Epidermal melanocyte (primary cell): Measurements from ENCODE around the gene LCTL.
"Not testable (repeated sequence)": the region's sequence is repeated elsewhere in the genome, so short reads cannot be mapped to it uniquely, and the experiment has no call there.

ENCODE experiments used
- DNase-seq: peaks from one replicate; pipeline ENCODE4 v3.0.0; 2011; ENCODE audit warnings: low spot score; ENCODE audit not compliant: insufficient read length

The LCTL gene

DNA sequence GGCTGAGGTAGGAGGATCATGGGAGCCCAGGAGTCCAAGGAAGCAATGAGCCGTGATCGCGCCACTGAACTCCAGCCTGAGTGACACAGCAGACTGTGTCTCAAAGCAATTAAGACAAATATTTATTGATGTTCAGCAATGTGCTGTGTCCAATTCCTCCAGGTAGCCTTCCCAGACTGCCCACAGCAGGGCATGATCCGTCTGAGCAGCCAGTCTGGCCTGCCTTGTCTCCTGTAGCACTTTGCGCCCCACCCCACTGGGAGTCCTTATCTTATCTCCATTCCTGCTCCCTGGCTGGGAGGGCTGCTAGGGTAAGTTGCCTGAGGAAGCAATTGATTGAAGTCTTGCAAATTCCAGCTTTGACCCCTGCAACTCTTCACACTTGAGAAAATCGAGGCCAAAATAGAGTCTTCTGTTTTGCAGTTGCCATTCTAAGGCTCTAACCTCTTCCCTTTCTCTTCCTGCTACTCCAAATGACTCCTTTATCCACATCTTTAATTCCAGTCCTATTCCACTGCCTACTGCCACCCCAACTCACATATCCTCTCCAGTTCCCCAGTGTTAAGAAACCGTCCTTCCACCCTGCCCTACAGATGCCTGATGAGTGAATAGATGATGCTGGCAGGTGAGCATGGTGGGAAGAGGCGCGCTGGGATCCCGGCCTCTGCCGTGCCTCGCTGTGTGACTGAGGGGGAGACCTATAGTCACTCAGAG, 26.9 kb upstream of the LCTL start:
- no peak for DNase-seq

DNA sequence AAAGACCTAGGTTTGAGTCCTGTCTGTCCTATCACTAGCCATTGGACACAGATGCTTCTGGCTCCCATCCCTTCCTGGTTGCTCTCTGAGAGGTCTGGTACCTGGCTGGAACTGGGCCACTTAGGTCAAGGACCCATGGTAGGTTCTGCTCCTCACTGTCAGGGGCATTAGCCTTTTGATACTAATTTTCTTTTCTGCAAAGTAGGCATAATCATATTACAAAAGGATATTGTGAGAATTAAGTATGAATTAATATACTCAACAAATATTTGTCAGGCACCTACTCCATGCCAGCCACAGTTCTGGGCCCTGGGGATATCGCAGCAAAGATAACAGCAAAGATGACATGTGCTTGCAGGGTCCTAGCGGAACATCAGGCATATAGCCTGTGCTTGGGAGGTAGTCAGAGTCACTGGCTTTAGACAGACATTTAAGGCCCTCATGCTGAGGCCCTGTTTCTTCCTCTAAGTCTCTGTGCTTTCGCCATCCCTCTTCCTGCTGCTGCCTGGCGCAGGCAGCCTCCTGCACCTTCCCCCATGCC, 25.6 kb upstream of the LCTL start:
- DNase-seq = no peak

DNA sequence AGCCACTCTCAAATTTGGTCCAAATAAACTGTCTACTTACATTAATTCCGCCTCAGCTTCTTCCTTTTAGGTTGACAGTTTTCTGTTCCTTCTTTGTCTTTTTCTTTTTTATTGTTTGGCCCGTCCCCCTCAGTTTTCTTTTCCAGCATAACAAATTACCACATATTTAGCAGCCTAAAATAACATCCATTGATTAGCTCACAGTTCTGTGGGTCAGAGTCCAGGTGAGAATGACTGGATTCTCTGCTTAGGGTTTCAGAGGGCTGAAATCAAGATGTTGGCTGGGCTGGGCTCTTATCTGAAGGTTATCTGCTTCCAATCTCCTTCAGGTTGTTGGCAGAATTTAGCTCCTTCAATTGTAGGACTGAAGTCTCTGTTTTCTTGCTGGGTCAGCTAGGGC, 24.6 kb upstream of the LCTL start:
- DNase-seq = no peak

DNA sequence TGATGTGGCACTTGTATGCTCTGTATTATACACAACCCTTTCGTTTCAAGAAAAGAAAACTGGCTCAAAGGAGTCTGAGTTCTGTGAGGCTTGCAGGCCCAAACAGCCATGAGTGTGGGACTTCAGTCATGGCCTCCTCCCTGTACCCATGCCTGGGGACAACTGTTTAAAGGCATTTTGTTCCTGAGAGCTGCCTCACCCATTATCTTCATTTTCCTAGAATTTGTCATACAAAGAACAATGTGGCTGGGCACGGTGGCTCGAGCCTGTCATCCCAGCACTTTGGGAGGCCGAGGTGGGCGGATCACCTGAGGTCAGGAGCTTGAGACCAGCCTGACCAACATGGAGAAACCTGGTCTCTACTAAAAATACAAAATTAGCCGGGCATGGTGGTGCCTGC, 23.6 kb upstream of the LCTL start:
- DNase-seq = not testable (repeated sequence)

DNA sequence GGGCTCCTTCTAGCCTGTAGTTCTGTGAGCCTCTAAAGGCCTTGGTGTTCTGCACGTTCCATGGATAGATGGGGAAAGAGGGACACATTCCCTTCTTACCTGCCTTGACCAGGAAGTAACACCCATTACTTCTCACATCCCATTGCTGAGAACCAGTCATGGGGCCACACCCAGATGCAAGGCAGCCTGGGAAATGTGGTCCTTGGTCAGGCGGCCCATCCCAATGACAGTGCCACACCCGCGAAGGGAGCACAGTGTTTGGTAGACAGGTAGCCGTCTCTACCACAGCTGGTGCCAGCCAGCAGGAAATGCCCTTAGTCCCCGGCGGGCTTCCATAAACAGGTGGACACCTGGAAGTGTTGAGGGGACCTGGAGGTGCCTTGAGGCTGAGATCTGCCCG, 23.2 kb upstream of the LCTL start:
- no peak for DNase-seq

DNA sequence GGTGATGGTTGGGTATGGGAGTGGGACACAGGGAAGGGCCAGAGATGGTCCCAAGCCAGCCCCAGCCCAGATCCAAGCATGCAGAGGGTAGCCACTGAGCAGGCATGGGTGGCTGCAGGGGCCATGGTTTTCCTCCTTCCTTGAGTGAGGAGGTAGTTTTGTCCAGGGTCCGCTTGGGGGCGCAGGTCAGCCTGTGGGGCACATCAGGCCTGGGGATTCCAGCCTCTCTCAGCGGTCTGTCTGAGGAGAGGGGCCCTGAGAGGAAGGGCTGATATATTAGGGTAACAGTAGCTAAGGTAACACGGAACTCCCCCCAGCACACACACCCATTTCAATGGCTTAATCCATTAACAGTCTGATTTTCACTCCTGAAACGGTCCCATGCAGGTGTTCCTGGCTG, 22.7 kb upstream of the LCTL start:
- no peak for DNase-seq

DNA sequence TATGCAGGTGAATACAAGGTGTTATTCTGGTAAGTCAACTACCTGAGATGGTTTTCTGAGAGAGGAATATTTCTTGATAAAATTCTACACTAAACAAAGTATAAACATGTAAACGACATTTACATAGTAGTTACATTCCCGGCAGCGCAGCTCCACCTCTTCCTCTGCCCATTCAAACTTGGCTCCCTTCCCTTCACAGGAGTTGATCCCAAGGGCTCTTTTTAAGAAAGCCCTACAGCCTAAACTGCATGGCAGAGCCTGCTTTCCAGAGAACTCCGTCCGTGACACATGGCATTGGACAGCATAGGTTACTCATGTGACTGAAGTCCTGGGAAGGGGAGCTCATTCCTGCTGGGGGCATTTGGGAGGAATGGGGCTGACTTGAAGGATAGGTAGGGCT, 22.0 kb upstream of the LCTL start:
- no peak for DNase-seq

DNA sequence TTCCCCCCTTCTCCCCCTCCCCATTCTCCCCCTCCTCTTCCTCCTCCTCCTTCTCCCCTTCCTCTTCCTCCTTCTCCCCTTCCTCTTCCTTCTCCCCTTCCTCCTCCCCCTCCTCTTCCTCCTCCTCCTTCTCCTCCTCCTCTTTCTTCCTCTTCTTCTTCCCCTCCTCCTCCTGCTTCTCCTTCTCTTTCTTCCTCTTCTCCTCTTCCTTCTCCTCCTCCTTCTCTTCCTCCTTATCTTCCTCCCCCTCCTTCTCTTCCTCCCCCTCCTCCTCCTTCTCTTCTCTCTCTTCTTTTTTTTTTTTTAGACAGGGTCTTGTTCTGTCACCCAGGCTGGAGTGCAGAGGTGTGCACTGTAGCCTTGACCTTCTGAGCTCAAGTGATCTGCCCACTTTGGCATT, 21.2 kb upstream of the LCTL start:
- no peak for DNase-seq

DNA sequence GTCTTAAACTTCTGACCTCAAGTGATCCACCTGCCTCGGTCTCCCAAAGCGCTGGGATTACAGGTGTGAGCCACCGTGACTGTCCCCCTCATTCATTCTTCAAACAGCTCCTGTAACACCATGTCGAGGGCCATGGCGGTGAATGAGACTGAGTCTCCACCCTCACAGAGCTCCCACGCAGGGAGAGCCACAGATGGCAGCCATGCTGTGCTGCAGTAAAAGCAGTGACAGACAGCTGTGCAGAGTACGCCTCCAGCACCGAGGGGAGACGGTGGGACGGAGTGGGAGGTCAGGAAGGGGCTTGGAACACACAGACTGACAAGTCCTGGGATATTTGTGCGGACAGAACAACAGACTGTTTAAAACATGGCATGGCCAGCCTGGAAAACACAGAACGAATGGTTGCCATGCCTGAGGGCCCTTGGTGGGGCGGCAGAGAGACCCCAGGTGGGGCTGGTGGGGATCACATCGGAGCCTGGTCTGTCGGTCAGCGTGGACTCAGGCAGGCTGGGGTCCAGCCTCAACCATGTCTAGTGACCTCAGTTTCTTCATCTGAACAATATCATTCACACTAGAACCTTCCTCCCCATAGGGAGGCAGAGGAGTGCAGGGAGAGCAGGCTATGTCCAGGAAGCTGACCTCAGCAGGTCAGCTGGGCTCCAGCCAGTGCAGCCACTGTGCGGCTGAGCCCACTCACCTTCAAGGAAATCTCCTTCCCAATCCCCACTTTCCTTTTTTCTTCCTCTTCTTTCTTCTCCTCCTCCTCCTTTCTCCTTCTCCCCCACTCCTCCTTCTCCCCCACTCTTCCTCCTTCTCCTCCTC, 20.6 kb upstream of the LCTL start:
- DNase-seq = no peak

DNA sequence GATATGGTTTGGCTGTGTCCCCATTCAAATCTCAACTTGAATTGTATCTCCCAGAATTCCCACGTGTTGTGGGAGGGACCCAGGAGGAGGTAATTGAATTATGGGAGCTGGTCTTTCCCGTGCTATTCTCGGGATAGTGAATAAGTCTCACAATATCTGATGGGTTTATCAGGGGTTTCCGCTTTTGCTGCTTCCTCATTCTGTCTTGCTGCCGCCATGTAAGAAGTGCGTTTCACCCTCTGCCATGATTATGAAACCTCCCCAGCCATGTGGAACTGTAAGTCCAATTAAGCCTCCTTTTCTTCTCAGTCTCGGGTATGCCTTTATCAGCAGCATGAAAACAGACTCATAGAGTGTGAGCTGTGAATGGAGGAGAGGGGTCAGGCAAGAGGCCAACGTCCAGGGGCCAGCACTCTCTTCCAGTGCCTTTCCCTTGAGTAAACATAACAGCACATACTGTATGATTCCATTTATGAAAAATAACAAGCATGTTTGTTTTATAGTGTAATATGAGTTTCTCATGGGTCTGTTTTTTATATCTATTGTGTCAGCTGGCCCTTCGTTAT, 16.3 kb upstream of the LCTL start:
- DNase-seq = no peak

DNA sequence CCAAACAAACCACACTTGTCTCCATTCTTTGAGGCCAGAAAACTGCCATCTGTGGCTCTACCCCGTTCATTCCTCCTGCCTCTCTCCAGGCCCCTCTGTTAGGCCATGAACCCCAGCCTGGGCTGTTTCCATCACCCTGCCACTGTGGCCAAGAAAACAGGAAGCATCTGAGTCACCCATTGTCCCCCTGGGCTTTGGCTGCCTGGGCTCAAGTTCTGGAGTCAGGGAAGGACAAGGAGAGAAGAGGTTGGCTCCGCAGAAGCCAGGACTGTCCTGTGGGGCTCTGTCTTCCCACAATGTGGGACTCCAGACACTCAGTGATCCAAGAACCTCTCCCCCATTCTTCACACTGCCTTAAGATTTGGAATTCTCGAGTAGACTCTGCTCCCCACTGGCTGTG, 14.8 kb upstream of the LCTL start:
- no peak for DNase-seq

DNA sequence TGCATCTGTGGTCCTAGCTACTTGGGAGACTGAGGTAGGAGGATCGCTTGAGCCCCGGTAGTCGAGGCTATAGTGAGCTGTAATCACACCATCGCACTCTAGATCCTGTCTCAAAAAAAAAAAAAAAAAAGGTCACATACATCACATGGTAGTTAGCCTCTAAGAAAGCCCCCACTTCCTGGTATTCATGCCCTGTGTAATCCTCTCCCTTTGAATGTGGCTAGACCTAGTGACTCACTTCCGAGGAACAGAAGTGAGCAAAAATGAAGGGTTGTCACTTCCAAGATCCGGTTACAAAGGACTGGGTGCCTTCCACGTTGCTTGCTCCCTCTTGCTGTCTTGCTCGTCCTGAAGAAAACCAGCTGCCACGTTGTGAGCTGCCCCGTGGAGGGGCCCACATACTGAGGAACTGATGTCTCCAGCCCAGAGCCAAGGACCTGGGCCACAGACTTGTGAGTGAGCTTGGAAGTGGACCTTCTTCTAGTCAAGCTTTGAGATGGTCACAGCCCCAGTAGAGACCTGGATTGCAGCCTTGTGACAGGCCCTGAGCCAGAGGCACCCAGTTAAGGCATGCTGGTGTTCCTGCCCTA, 12.6 kb upstream of the LCTL start:
- no peak for DNase-seq

DNA sequence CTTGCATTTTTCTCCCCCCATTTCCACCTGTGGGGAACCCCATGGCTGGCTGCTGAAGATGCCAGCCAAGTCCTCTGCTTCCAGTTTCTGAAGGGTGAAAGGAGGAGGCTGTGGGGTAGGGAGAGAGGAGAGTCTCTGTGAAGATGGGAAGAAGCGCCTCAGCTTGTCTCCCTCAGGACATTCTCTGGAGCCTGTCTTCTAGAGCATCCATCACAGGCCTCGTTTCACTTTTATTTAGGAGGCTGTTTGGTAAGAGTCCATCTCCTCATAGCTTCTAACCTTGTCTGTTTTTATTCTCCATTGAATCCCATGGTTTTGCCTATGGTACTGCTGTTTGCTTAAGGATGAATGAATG, 8.8 kb upstream of the LCTL start:
- DNase-seq = no peak

DNA sequence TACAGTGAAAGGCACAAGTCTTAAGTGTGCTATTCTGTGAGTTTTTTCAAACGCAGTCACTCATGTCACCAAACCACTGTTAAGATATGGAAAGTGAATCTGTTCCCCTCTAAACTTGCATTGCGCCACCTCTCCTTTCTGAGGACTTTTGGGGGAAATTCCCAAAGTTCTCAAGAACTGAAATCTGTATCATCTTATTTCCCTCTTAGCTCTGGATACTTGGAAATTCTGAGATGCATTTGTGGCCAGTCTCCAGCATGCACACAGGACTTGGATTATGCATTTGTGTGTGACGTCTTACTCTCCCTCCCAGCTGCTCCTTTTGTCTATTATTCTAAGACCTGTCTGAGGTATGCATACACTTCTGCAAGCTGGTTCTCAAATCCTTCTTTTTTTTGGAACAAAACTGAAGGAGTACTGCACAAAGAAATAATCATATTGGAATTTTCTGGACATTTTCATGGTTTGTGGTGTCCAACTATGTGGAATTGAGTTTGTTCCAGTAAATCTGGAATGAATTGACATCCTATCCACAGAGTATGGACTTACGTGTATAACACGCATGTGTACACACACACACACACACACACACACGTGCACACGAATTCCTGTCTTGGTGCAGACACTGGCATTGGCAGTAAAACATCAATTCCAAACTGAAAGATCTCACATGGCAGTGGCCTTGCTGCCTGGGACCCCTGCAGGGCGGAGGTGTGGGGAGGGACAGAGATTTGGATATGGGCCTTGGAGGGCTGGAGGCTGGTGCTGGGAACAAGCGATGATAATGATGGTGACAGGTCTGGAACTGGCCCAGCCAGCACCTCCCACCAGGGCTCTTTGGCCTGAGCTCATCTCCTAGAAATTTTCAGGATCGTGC, 8.2 kb upstream of the LCTL start:
- DNase-seq = no peak

DNA sequence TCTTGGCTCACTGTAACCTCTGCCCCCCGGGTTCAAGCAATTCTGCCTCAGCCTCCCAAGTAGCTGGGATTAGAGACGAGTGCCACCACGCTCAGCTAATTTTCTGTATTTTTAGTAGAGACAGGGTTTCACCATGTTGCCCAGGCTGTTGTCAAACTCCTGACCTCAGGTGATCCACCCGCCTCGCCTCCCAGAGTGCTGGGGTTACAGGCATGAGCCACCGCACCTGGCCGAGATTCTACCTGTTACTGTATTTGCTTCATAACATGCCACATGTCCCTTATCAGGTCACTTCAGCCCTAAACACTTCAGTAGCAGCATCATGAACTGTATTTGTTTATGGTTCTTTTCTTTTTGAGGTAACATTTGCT, 7.5 kb upstream of the LCTL start:
- no peak for DNase-seq

DNA sequence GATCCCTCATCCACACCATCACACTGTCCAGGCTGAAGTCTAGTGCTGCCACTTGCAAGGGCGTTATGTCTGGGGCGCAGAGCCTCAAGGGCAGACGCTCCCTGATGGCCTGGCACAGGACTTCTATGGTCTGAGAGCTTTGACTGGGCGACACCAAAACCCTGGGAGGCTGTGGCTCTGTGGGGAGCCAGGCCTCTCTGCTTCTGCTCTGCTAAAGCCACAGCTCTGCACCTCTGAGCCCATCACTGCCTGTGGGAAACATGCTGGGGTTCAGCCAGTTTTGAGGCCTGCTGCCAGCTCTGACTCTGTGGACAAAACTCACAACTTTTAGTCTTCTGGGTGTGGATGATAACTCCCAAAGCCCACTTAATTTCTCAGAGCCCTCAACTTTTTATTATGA, 6.3 kb upstream of the LCTL start:
- no peak for DNase-seq

DNA sequence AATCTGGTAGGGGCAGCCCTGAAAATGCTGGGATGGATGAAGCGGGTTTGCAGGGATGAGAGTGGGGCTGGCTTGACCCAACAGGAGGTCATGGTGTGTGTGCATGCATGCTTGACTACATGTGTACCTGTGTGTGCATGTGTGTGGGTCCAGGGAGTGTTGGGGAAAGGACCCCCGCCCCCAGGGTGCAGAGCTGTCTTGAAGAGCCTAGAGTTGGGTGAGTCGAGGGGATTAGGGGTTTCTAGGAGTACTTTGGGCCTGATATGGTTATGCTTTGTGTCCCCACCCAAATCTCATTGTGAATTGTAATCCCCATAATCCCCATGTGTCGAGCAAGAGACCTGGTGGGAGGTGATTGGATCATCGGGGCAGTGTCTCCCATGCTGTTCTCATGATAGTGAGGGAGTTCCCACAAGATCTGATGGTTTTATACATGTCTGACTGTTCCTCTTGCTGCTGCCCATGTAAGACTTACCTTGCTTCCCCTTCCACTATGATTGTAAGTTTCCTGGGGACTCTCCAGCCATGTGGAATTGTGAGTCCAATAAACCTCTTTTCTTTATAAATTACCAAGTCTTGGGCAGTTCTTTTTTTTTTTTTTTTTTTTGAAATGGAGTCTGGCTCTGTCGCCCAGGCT, 5.2 kb upstream of the LCTL start:
- DNase-seq = no peak

DNA sequence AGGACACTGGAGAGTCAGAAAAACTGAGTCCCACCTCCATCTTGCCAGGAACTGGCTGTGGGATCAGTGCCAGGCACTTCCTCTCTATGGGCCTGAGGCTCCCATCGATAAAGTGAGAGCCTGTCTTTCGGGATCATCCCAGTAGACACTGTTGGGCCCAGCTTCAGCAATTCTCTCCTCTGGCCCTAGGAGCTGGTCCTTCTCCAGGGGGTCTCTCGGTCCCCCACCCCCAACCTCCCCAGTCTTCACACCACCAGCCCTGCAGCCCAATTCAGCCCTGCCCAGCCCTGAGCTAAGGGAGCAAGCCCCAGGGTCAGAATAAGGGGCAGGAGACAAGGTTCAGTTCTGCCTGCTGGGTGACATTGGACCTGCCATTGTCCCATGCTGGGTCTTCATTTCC, 4.5 kb upstream of the LCTL start:
- DNase-seq = no peak

DNA sequence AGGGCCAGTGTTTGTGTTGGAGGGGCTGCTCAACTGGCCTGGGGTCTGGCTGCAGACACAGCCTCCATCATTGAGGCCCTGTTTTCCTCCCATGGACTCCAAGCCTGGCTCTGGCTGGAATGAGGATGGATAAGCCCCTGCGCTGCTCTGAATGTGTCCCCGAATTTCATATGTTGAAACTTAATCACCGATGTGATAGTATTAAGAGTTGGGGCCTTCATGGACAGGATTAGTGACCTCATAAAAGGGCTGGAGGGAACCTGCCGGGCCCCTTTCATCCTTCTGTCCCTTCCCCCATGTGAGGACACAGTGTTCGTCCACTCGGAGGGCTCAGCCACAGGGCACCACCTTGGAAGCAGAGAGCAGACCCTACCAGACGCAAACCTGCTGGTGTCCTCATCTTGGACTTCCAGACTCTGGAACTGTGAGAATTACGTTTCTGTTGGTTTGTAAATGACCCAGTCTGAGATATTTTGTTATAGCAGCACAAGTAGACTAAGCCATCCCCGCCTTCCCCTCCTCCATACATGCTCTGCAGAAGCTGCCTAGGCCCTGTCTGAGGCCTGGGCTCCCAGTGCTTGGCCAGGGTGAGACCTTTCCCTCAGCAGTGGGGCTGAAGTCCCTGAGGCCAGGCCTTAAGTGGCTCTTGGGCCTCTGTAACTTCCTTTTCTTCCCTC, 3.8 kb upstream of the LCTL start:
- DNase-seq = no peak

DNA sequence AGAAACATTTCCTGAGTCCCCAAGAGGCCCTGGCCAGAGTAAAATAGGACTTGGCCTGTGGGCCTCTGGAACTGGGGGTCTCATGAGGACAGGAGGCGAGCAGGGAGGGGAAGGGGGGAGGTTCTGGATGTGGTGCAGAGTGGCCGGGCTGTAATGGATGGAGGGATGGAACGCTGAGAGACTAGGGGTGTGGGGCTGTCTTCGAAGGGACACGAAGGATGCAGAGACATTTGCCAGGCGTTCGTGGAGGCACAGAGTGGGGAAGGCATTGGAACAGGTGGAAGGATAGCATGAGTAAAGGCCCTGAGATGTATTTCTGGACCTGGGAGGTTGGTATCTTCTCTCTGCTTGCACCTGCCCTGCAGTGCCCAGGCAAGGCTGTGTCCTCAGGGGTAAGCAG, 2.1 kb upstream of the LCTL start:
- DNase-seq = no peak
